ENCODE data around the gene GNGT2. TPM values are rescaled to one million over a fixed set of nuclear protein-coding genes. Genes with fewer than 3 reads are reported as not detected.

Gene GNGT2
- total RNA-seq, 1 experiment from 2014 or later = 0.40 TPM

DNA sequence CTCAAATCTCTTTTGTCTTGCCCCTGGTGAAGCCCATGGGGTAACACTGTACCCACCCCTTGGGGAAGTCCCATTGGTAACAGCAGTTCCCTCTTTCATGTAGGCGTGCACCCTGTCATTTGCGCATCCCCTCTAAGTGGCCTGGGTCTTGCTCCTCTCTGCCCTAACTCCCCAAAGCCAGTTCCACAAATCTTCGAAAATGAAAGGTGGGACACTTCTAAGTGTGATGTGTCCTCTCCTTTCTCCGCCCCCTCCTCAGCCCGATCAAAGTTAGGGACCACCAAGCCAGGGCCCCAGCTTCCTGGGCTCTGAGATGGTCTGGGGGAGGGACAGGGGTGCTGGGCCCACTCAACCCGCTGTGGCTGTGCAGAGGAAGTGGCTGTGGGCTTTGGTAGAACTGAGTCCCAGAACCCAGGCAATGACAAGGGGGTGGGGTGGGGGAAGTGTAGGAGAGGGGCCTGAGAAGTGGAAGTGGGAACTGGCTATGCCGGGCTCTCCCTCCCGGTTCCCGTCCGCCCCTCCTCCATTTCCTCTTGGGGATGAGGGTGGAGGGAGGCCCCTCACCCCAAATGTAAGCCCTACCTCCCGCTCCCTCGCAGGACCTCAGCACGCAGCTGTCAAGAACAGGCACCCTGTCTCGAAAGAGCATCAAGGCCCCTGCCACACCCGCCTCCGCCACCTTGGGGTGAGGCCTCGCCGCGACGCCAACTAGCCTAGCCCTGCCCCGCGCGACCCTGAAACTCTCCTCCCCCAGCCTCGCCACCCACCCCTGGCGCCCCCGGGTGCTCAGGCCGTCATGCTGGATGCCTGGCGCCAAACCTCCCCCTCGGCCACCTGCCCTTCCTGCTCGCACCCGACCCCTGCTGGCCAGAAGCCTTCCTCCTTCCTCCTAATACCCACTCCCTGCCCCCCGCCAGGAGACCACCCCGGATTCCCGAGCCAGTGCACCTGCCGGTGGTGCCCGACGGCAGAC is 8.9 kb upstream of the GNGT2 start:
- intact Hi-C loops (cut with micrococcal nuclease) = no loop called here
- H3F3A ChIP-seq (ENCODE audit: low read length, unreplicated experiment) = no peaks in the 10 kb centered on the region
- no peaks in the 10 kb centered on the region for H3K36me3 ChIP-seq (ENCODE audit: low read depth, low read length)
- H4K20me1 ChIP-seq (ENCODE audit: low read length) = no peaks in the 10 kb centered on the region
- no peaks in the 10 kb centered on the region for H3K9me3 ChIP-seq (ENCODE audit: low read length)
- no peak for ATAC-seq
- no peaks in the 10 kb centered on the region for H3K9me2 ChIP-seq (replicated peaks; ENCODE audit: low read length)
- no peak overlapping the region for H3K4me2 ChIP-seq (ENCODE audit: low read length)
- TF ChIP-seq EZH2 (IDR thresholded peaks at IDR 0.05; ENCODE audit: low read length, unreplicated experiment) = no peak
- TF ChIP-seq EZH2phosphoT487 (IDR thresholded peaks at IDR 0.05; ENCODE audit: borderline replicate concordance, low read length) = no peak
- TF ChIP-seq, protein P1, sequence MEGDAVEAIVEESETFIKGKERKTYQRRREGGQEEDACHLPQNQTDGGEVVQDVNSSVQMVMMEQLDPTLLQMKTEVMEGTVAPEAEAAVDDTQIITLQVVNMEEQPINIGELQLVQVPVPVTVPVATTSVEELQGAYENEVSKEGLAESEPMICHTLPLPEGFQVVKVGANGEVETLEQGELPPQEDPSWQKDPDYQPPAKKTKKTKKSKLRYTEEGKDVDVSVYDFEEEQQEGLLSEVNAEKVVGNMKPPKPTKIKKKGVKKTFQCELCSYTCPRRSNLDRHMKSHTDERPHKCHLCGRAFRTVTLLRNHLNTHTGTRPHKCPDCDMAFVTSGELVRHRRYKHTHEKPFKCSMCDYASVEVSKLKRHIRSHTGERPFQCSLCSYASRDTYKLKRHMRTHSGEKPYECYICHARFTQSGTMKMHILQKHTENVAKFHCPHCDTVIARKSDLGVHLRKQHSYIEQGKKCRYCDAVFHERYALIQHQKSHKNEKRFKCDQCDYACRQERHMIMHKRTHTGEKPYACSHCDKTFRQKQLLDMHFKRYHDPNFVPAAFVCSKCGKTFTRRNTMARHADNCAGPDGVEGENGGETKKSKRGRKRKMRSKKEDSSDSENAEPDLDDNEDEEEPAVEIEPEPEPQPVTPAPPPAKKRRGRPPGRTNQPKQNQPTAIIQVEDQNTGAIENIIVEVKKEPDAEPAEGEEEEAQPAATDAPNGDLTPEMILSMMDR (conservative IDR thresholded peaks at IDR 0.05; ENCODE audit: low read depth, low read length) = peak; percentile 51; the same call in 1 of the 2 replicates
- no TSS peak for BruUV-seq (replicated peaks)
- H3K27ac ChIP-seq (ENCODE audit: low read length) = no peak overlapping the region
- no peaks in the 10 kb centered on the region; the same call in 1 of the 2 replicates for H3K4me1 ChIP-seq (ENCODE audit: insufficient read depth, low read length)
- H3K9ac ChIP-seq (ENCODE audit: low read length) = no peak overlapping the region
- no peak overlapping the region for H3K4me3 ChIP-seq (ENCODE audit: low read length)
- ChIA-PET POLR2A (ENCODE audit: unreplicated experiment) (no interaction called here), CTCF (no interaction called here)
- no peak overlapping the region for H2AFZ ChIP-seq (ENCODE audit: low read length)
- peaks cover 10% of the 10 kb centered on the region for H3K27me3 ChIP-seq (ENCODE audit: low read length)
- DNase-seq = no peak
- H3K79me2 ChIP-seq (ENCODE audit: low read length) = no peaks in the 10 kb centered on the region

GRCh38 chr17:49217651-49218413 is 7.5 kb upstream of the GNGT2 start:
- ChIA-PET CTCF (no interaction called here), POLR2A (ENCODE audit: unreplicated experiment) (no interaction called here)
- no peak overlapping the region for H3K4me3 ChIP-seq (ENCODE audit: low read length)
- no peaks in the 10 kb centered on the region for H3K4me1 ChIP-seq (ENCODE audit: insufficient read depth, low read length)
- H3K4me2 ChIP-seq (ENCODE audit: low read length) = no peak overlapping the region
- no peak overlapping the region for H2AFZ ChIP-seq (ENCODE audit: low read length)
- no peaks in the 10 kb centered on the region for H4K20me1 ChIP-seq (ENCODE audit: low read length)
- TF ChIP-seq, protein P1 (conservative IDR thresholded peaks at IDR 0.05; ENCODE audit: low read depth, low read length) = no peak
- TF ChIP-seq EZH2phosphoT487 (IDR thresholded peaks at IDR 0.05; ENCODE audit: borderline replicate concordance, low read length) (no peak), EZH2 (IDR thresholded peaks at IDR 0.05; ENCODE audit: low read length, unreplicated experiment) (no peak)
- BruUV-seq (replicated peaks) = no TSS peak
- H3K27me3 ChIP-seq (ENCODE audit: low read length) = 0 out of 2 replicates have a peak, but pooled peaks cover under 1% of the 10 kb centered on the region
- H3K36me3 ChIP-seq (ENCODE audit: low read depth, low read length) = no peaks in the 10 kb centered on the region
- H3K9me3 ChIP-seq (ENCODE audit: low read length) = no peaks in the 10 kb centered on the region
- intact Hi-C loops (cut with micrococcal nuclease) = no loop called here
- ATAC-seq = no peak
- no peak for DNase-seq
- no peaks in the 10 kb centered on the region for H3K79me2 ChIP-seq (ENCODE audit: low read length)
- H3K27ac ChIP-seq (ENCODE audit: low read length) = no peak overlapping the region
- no peak overlapping the region for H3K9ac ChIP-seq (ENCODE audit: low read length)
- no peaks in the 10 kb centered on the region for H3F3A ChIP-seq (ENCODE audit: low read length, unreplicated experiment)
- H3K9me2 ChIP-seq (replicated peaks; ENCODE audit: low read length) = no peaks in the 10 kb centered on the region

Measured in PC-3 (cell line).